ENCODE measurements around the gene HSPA4.

HSPA4 gene

DNA sequence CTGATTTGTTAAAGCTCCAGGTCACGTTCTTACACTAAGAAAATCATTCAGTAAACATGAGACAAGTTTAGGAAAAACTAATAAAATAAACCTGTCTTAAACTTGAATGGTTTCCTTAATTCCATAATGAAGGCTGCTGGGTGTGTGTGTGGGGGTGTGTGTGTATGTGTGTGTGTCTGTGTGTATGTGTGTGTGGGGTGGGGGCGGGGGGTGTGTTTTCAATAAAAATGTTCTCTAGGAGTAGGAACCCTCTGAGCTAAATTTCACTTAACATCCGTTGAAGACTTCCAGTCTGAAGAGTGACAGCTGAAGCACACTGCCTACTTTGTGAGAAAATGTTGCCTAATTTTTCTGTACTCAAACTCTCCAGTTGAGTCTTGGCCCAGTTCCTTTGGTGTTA lies 54.5 kb downstream of the HSPA4 start:
- no peak for DNase-seq (ENCODE audit: low spot score)

DNA sequence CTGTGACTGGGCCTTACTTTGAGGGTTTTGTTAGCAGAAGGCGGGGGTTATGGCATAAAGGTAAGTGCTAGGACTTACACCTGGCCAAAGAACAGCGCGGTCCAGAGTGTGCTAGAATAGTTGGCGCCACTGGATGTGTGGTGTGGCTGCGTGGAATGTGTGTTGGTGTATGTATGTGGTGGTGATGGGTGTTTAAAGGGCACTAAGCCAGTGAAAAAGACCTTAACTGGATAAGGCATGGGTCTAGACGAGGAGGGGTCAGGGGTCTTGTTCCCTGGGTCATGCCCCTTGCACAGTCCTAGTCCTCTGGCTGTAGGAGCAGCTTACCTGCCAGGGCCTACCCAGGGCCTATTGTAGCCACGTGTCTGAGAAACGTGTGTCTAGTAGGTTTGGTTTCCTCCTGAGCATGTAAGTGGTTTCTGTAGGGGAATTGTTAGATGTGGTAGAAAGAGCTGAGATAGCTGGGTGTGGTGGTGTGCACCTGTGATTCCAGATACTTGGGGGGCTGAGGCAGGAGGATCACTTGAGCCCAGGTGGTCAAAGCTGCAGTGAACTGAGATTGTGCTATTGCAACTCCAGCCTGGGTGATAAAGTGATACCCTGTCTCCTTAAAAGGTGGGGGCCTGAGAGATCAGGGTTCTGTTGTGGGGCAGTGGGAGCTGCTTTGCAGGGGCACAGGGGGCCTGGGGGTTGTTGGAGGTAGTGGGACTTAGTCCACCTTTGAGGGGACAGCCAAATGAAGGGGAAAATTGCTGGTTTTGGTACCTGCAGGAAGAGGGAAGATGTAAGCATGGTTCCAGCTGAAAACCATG lies 55.2 kb downstream of the HSPA4 start:
- DNase-seq (ENCODE audit: low spot score) = no peak

DNA sequence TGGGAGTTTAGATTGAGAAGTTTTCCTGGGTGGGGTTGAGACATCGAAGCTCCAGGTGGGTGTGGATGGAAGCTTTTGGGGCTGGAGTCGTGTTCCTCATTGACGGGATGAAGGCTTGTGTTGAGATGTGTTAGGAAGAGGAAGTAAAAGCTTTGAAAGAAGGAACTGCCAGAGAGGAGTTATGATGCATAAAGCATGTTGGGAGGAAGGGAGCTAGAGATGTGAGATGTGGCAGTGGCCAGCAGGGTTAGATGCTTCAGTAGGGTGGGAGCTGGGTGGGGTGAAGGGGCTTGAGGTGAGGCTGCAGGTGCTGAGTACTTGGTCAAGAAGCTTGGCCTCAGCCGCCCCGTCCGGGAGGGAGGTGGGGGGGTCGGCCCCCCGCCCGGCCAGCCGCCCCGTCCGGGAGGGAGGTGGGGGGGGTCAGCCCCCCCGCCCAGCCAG lies 56.7 kb downstream of the HSPA4 start:
- no peak for DNase-seq (ENCODE audit: low spot score)

DNA sequence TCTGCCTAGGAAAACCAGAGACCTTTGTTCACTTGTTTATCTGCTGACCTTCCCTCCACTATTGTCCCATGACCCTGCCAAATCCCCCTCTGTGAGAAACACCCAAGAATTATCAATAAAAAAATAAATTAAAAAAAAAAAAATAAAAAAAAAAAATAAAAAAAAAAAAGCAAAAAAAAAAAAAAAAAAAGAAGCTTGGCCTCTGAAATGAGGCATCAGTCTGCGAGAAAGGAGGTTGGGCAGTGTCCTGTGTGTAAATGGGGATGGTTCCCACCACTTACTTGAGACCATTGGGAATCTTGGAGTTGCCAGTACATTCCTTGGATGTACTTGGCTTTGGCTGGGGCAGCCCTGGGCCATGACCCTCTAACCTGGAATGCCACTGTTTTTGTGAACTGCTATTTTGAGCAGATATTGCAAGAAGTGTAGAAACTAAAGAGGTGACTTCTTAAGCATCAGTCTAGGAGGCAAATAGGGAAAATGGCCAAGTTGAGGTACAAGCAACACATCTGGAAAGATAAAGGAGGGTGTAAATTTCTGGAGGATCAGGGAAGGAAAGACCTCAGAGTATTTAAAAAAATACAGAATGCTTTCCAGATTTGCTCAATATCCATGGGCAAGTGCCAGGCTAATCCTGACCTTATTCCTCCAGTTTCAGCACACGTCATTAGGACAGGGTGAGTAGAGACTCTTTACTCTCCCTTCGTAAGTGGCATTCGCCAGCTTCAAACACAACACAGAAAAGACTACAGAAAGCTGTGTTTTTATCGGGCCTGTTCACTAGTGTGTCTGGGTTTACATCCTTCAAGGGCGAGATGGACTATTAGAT lies 58.1 kb downstream of the HSPA4 start:
- no peak for DNase-seq (ENCODE audit: low spot score)

DNA sequence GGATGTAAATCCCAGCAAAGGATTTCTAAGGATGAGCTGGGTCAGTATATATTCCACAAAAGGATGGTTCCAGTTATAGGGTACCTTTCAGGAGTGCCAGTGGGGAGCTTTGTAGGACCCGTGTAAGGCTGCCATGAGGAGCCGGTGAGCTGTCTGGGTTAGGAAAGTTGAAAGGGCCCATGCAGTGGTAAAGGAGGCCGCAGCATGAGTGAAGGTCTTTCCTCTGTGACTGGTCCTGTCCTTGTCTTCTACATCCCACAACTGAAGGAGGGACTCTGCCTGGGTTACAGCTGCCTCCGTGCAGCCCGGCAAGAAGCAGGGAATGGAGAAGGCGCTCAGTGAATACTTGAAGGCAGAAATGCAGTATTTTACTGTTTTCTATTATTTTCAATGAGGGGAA lies 58.9 kb downstream of the HSPA4 start:
- no peak for DNase-seq (ENCODE audit: low spot score)

DNA sequence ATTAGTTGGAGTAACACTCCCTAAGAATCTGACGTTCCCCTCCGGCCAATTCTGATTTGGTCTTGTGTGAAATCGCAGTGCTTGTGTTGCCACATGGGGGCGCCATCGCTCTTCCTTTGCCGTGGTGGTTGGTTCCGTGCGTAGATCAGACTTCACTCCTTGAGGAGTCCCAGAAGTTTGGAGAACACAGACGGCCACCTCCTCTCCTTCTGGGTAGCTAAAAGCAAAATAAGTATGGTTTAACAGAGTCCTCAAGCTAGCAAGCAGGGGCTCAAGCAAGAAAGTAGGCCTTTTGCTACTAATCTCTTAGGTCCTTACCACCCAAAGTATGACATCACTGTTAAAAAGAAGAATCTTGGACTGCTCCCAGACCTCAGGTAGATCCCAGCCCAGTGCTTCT lies 59.5 kb downstream of the HSPA4 start:
- peak; percentile 75 for DNase-seq (ENCODE audit: low spot score)

DNA sequence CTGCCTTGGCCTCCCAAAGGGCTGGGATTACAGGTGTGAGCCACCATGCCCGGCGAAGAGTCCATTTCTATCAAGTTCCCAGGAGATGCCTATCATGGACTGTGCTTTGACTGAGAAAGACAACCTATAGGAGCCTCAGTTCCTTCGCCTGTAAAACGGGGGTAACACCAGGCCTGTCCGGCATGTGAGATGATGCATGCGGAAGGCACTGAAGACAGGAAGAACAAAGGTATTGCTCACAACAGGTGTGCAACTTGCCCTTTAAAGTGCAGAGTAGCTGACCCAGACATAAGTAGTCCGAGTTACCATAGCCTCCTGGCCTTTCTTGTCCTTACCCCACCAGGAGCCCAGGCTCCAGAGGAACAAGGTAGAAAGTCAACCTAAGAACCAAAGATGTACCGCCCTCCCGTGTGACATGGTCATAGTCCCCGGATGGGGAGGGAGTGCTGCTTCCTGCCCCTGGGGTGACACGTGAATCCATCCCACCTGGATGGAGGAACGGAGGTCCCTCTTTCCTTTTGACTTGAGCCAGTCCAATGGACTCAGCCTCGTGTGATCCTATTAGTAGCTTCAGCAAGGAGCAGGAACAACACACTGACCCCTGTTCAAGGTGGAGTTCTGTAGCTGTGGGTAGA lies 60.3 kb downstream of the HSPA4 start:
- no peak for DNase-seq (ENCODE audit: low spot score)

DNA sequence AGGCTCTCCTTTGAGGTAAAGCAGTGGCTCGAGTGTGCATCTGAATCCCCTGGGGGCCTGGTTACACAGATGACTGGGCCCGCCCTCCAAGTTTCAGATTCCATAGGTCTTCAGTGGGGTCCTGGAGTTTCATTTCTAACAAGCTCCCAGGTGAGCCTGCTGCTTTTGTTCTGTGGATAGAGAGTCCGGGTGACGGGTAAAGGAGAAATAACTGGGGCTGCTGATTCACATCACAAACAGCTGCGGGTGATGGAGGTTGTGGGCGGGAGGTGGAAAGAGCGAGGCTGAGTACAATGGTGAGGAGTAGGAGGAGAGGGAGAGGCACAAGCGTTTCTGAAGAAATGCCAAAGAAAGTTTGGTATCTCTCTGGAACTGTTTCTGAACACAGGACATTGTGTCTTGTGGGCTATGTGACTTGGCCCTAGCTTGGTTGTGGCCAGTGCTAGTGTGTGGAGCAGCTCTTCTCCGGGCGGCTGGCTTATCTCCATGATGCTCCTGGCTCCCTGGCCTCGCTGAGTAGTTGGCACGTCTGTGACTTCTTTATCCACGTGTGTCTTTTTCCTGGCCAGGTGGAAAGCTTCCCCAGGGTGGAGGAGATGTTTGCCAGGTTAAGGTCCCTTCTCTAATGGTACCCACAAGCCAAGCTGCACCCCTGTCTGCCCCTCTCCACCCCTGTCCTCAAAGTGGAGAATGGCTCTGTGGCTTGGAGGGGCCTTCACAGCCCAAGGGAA lies 61.7 kb downstream of the HSPA4 start:
- no peak for DNase-seq (ENCODE audit: low spot score)

DNA sequence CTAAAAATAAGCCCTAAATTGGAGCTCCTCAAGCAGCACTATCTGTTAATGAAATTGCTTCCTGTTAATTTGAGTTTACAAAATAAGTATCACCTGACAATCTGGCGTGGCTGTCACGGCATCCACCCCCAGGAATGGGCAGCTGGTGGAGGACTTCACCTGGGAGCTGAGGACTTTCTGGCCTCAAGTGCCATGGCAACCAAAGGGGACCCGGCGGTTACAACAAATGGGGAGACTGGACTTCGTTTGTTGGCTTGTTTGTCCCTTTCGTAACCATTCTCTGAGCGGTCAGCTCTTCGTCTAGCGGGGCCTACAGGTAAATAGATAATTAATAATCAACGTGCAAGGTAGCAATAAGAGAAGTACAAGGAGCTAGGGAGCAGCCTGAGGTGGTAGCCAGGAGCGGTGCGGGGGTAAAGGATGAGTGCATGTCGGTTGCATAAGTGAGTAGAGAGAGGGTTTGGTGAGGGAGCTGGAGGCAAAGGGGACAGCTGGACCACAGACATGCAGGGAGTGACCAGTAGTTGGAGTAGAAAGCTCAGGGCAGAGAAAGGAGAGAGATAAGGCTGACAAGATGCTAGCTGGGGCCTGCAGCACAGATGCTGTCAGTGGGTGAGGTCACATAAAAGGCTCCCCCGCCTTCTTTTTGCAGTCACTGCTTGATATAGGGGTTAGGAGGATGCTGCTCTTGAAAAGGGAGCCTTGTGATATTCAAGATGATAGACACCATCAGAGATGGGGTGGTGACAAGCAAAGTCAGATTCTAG lies 62.5 kb downstream of the HSPA4 start:
- DNase-seq (ENCODE audit: low spot score) = no peak

DNA sequence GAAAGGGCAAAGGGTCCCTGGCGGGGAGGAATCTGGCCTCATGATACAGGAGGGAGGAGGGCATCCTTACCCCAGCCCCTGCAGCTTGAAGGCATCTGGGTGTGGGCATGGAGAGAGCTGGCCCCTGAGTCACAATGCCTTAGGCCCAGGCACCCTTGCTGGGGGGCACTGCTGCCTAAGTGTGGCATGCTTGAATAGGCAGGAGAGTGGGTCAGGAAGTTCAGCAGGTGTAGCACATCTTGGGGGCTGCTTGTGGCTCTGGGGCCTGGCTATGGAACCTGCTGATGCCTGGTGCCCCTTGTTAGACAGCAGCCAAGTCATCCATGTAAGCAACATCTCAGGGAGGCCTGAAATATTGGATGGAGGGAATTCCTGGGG lies 63.1 kb downstream of the HSPA4 start:
- DNase-seq (ENCODE audit: low spot score) = no peak

DNA sequence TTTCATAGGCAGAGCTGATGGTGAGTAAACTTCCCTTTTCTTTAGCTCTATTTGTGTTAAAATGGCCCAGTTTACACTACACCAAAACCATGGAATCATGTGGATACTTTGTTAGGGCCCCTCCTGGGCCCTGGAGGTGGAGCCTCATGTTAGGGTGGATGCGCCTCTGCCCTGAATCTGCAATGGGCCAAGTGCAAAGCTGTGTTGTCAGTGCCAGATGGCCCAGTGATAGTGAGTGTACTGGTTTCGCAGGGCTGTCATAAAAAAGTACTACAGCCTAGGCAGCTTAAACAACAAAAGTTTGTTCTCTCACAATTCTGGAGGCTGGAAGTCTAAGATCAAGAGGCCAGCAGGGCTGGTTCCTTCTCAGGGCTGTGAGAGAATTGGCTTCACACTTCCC lies 64.8 kb downstream of the HSPA4 start:
- no peak for DNase-seq (ENCODE audit: low spot score)

DNA sequence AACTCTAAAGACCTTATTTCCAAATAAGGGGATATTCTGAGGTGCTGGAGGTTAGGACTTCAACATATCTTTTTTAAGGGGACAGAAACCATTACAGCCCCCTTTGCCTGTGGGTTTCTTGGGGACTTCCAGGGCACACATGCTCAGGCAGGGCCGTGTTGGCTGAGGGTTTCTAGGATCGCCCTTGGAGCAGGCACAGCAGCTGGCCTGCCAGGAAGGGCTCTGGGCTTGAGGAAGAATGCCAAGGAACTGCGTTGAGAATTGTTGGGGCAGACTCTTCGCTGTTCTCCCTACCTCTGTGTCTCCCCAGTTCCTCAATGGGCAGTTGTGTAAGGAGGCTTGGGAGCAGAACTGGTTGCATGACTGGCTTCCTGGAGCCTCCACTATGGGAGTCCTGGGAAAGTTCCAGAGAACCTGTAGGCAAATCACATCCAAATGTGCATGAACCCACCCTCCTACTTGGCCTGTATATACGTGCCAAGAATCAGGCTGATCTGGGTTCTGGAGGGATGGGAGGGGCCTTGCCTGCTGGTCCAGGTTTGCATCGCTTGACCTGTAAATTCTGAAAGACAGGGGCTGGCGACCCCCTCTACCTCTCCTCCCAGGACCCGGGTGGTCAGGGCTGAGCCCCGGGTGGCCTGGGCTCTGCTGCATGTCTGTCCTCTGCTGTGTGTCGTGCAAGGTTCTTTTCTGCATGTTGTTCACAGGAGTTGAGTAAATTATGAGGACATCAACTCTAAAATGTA lies 65.5 kb downstream of the HSPA4 start:
- no peak for DNase-seq (ENCODE audit: low spot score)

DNA sequence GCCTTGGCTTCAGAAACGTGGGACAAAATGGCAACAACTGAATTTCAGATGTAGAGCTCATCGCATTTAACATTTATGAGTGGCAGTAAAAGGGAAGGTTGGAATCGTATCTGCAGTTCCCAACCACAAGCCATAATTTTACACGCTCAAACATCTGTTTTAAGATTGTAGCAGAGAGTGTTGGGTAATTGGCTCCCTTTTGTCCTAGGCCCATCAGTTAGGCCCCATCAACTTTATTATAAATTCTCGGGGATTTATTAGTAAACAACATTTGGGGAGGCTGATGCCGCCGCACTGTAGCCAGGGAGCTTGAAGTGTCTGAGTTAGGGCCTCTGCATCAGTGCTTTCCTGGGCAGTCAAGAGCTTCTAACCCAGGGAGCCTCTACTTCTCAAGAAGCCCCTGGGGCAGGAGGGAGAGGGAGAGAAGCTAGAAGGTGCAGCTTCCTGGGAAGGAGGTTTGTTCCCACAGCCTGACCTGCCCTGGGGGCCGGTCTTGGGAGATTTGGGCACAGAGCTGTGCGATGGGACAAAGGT lies 66.2 kb downstream of the HSPA4 start:
- DNase-seq (ENCODE audit: low spot score) = no peak

DNA sequence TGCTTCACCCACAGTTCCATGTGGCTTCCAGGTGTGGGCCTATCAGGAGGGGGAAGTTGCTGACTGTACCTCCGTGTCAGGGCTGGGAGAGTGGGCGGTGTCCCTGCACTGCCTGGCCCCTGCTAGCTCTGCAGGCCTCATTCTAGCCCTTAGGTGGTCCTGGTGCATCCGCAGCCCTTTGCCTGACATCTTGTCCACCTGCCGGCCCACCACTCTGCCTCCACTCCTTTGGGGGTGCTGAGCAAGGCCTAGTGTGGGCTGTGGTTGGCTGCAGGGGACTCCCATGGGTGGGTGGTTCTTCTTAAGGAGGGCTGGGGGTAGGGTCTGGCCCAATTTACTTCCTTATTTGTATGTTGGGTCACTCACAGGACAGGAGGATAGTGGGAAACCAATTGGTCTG lies 66.9 kb downstream of the HSPA4 start:
- DNase-seq (ENCODE audit: low spot score) = no peak

DNA sequence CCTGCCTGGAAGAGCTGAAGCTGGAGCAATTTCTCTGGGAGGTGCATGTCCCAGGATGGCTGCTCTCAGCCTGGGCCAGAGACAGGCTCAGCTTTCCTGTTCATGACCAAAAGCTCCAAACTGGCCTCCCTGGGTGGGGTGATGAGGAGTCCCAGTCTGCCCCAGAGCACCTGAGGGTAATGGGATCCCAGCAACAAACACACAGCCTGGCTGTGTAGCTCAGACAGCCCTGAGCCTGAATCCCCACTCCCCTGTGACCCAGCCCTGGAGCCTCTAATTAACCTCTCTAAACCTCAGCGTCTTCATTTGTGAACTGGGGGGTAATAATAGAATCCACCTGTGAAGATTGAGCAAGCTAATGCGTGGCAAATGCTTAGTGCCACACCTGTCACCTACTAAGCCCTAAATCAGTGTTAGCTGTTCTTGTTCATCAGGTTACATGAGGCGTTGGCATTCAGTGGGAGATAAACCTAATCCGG lies 67.5 kb downstream of the HSPA4 start:
- no peak for DNase-seq (ENCODE audit: low spot score)

DNA sequence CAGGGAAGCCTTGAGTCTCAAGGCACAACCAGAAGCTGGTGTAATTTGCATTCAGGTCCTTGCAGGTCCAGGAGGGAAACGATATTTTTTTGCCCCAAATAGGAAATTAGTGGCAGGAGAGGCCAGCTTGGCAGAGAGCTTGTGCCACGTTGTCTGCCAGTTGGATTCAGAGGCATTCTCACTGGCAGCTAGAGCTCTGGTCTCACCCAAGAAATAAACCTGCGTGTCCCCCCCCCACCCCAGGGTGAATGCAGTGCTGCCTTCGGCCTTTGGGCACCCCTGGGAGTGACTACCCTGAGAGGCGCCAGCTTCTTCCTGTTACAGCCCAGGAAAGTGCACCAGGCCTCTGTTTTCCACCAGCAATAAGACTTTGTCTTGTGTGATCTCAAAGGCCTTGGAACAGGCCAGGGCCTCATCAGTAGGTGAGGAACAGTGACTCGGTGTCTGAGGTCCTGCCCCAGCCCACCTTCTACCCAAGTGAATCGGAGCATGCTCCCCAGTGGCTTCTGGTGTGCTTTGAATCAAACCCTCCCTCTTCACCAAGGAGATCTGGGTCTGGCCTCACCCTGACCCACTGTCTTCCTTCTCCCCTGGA lies 68.4 kb downstream of the HSPA4 start:
- DNase-seq (ENCODE audit: low spot score) = no peak

DNA sequence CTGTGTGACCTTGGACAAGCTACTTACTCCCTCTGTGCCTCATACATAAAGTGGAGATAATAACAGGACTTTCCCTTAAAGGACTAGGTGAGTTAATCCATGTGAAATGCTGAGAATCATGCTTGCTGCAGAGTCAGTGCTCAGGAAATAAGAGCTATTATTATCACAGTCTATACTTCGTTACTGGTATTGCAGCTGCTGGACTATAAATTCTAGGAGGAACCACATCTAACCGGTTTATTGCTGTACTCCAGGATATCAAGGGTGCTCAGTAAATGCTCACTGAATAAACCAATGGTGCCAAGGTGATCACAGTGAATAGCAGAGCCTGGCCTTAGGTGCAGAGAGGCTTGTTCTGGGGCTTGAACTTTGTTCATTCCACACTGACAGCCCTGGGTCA lies 69.3 kb downstream of the HSPA4 start:
- DNase-seq (ENCODE audit: low spot score) = no peak

DNA sequence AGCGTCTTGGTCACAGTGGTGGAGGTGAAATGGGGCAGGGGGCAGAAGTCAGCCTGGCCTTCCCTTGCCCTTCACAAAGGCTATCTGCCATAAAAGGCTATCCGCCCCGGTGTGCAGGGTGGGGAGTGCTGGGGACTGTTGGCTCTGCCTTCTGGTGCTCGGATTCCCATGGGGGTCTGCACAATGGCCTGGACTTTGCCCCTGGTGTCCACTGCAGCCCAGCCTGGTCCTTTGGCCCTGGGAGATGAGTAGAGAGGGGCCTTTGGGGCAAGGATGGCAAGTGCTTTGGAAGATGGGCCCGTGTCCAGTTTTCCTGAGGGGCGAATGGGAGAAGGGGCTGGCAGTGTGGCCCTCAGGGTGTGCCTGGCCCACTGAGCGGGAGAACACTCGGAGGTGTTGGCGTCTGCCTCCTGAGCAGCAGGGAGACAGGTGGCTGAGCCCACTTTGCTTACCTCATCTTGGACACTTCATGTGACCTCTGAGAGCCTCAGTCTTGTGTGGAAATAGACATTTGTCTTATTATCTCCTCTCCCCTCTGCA lies 69.9 kb downstream of the HSPA4 start:
- DNase-seq (ENCODE audit: low spot score) = no peak

DNA sequence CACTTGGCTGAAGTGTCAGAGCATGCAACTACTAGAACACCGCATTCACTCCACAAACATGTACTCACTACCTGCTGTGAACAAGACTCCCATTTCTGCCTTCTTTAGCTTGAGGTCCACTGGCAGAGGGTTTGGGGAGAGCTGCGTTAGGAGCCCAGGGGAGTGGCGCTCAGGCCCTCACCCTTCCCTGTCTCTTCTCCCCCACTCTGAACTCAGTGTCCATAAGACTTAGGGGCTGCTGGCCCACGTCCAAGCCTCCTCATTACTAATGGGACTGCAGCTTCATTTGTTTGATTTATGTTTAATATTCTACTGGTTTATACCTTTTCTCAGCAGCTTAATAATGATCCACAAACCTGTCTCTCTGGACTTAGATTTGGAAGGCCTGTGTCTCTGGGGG lies 70.9 kb downstream of the HSPA4 start:
- DNase-seq (ENCODE audit: low spot score) = no peak

DNA sequence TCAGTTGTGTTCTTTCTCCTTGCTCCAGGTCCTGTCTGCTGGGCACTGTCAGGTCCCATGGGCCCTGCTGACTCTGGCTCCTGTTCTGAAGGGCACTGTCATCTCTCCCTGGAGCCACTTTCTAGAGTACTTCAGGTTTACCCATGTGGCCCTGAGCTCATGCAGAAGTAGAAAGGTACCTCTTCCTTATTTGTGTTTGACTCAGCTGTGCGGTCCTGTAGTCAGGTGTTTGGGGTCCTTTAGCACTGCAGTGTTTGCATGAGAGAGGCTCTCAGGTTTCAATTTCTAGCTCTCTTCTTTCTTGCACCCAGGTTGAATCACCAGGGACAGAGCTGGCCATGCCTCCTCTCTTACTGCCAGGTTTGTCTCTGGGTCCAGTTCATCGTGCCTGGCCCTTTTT lies 71.5 kb downstream of the HSPA4 start:
- no peak for DNase-seq (ENCODE audit: low spot score)
